HG02973 (cell line): ENCODE results near the gene RASSF4.

Source experiments
- ATAC-seq: cut with Tn5 transposase; IDR thresholded peaks from one replicate; pipeline ENCODE4 v1.9.1; 2021; ENCODE audit warnings: moderate library complexity; ENCODE audit not compliant: unreplicated experiment

RASSF4 gene

GRCh38 chr10:44927352-44927751, 32.2 kb upstream of the RASSF4 start:
- ATAC-seq = no peak

GRCh38 chr10:44928462-44928861, 31.1 kb upstream of the RASSF4 start:
- ATAC-seq = no peak

GRCh38 chr10:44929356-44930255, 30.0 kb upstream of the RASSF4 start:
- ATAC-seq = no peak

GRCh38 chr10:44930904-44931620, 28.5 kb upstream of the RASSF4 start:
- no peak for ATAC-seq

- ATAC-seq = no peak
Measured at GRCh38 chr10:44931621-44932516, 27.7 kb upstream of the RASSF4 start.

- ATAC-seq = peak; percentile 91
Measured at GRCh38 chr10:44932517-44933450, 26.8 kb upstream of the RASSF4 start.

- ATAC-seq = no peak
Measured at GRCh38 chr10:44933451-44934321, 25.9 kb upstream of the RASSF4 start.

- no peak for ATAC-seq
Measured at GRCh38 chr10:44934416-44935200, 25.0 kb upstream of the RASSF4 start.

GRCh38 chr10:44935201-44935965, 24.2 kb upstream of the RASSF4 start:
- ATAC-seq = no peak

- no peak for ATAC-seq
Measured at GRCh38 chr10:44935966-44936295, 23.7 kb upstream of the RASSF4 start.

- ATAC-seq = no peak
Measured at GRCh38 chr10:44936314-44936975, 23.2 kb upstream of the RASSF4 start.

GRCh38 chr10:44937196-44938005, 22.2 kb upstream of the RASSF4 start:
- no peak for ATAC-seq

- ATAC-seq = no peak
Measured at GRCh38 chr10:44938956-44939355, 20.6 kb upstream of the RASSF4 start.

- ATAC-seq = no peak
Measured at GRCh38 chr10:44939691-44940401, 19.8 kb upstream of the RASSF4 start.

- no peak for ATAC-seq
Measured at GRCh38 chr10:44944354-44944753, 15.2 kb upstream of the RASSF4 start.

GRCh38 chr10:44946205-44946604, 13.4 kb upstream of the RASSF4 start:
- ATAC-seq = peak; percentile 44
